Activated naive CD4-positive, alpha-beta T cell treated with anti-CD3 and anti-CD28 coated beads, Interleukin-2, amount 50 U/mL, for 24 hours (primary cell): ENCODE measurements around the gene EPO.

ENCODE experiments used
- H3K27ac Mint-ChIP-seq: one replicate; pipeline ENCODE4 v1.8.0; 2021; ENCODE audit warnings: mild to moderate bottlenecking, mixed read lengths
- H3K27me3 Mint-ChIP-seq: one replicate; pipeline ENCODE4 v1.8.0; 2021; ENCODE audit warnings: mixed read lengths
- H3K36me3 Mint-ChIP-seq: one replicate; pipeline ENCODE4 v1.8.0; 2021; ENCODE audit warnings: mixed read lengths
- H3K4me1 Mint-ChIP-seq: one replicate; pipeline ENCODE4 v1.8.0; 2021; ENCODE audit warnings: mixed read lengths
- H3K4me3 Mint-ChIP-seq: one replicate; pipeline ENCODE4 v1.8.0; 2021; ENCODE audit warnings: mild to moderate bottlenecking, mixed read lengths
- H3K9me3 Mint-ChIP-seq: one replicate; pipeline ENCODE4 v1.8.0; 2021; ENCODE audit warnings: mixed read lengths

The EPO gene

DNA sequence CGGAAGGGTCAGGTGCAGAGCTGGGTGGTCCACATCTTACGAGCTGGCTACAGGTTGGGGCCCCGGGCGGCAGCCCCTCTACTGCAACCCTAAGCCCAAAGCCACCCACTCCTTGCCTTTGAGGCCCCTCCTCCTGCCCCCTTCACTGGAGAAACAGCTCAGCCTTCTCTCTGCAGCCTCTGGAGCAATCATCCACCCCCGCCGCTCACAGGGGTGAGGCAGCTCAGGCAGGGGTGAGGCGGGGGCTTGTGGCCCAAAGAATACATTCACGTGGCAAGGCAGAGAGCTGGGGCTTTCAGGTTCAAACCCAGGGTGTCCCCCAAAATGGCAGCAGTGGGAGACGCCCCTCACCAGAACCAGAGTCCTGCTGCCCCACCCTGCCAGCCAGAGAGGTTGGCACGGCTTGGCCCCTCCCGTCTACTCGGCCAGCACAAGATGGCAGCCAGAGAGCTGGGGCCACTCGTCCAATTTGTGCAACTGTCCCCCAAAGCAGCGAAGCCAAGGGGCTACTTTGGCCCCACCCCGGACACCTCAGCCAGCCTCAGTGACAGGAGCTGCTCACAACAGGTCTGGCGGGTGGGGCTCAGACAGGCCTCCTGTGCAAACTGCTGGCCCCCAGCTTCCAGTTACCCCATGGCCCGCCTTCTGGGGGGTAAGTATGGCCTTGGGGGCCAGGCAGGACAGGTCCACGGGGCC lies 39.5 kb upstream of the EPO start:
- H3K4me1 Mint-ChIP-seq: peaks cover 44% of the 10 kb centered on the region
- H3K9me3 Mint-ChIP-seq: no peaks in the 10 kb centered on the region
- no peak overlapping the region for H3K4me3 Mint-ChIP-seq
- H3K36me3 Mint-ChIP-seq: no peaks in the 10 kb centered on the region
- H3K27me3 Mint-ChIP-seq: no peaks in the 10 kb centered on the region
- H3K27ac Mint-ChIP-seq: no peak overlapping the region

DNA sequence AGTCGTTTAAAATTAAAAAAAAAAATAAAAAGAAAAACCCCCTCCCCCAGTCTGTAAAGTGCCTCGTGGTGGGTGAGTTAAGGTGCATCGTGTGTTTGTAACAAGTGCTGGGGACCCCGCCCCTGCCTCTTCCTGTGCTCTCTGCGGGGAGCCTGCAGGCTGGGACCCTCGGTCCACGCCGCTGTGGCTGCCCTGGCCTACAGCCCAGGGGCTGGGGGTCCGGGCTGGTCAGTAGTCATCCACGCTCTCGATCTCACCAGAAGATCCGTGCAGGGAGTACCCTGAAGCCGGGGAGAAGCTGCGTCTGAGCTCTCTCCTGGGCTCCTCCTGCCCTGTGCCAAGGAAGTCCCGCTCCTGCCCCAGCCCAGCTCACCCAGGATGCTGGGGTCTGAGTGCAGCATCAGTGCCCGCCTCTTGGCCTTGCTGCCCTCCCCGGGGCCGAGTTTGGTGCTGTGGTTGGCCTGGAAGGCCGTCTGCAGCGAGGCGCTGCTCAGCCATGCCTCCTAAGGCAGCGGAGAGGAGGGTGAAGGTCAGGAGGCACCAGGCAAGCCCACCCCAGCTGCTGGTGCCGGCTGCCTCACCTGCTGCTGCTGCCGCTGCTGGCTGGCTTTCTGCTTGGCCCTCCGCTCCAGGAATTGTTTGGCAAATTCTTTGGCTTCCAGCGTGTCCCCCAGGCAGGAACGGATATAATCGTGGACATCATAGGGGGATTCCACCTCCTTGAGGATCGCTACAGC lies 38.6 kb upstream of the EPO start:
- Mint-ChIP-seq H3K4me1 (peaks cover 40% of the 10 kb centered on the region), H3K4me3 (no peak overlapping the region), H3K27me3 (no peaks in the 10 kb centered on the region), H3K9me3 (no peaks in the 10 kb centered on the region), H3K27ac (peak overlapping the region; percentile 23), H3K36me3 (no peaks in the 10 kb centered on the region)

DNA sequence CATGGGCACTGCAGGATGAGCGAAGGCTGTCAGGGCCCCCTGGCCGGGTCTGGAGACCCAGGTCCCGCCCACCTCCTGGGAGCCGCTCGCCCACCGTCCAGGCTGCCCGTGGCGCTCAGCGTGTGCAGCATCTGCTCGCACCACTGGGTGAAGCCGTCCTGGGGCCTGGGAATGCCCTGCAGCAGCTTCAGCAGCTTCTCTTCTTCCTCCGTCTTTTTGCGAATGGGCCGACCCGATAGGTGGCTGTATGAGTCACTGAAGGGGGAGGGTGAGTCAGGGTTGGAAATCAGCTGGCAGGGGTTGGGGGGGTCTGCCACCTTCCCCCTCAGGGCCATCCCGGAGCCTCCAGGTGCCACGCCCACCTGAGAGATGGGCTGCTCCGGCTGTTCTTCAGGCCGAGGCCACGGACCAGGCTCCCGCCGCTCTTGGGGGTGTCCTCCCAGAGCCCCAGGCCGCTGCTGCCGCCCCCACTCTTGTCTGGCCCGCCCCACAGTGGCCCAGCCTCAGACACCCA lies 38.0 kb upstream of the EPO start:
- Mint-ChIP-seq H3K9me3 (no peaks in the 10 kb centered on the region), H3K36me3 (no peaks in the 10 kb centered on the region), H3K27me3 (no peaks in the 10 kb centered on the region), H3K4me1 (peaks cover 35% of the 10 kb centered on the region), H3K27ac (no peak overlapping the region), H3K4me3 (no peak overlapping the region)

- no peaks in the 10 kb centered on the region for H3K36me3 Mint-ChIP-seq
- H3K4me1 Mint-ChIP-seq: peaks cover 27% of the 10 kb centered on the region
- H3K9me3 Mint-ChIP-seq: no peaks in the 10 kb centered on the region
- H3K27me3 Mint-ChIP-seq: no peaks in the 10 kb centered on the region
- no peak overlapping the region for H3K4me3 Mint-ChIP-seq
- no peak overlapping the region for H3K27ac Mint-ChIP-seq
Observed at GRCh38 chr7:100682991-100683658, 37.1 kb upstream of the EPO start.

DNA sequence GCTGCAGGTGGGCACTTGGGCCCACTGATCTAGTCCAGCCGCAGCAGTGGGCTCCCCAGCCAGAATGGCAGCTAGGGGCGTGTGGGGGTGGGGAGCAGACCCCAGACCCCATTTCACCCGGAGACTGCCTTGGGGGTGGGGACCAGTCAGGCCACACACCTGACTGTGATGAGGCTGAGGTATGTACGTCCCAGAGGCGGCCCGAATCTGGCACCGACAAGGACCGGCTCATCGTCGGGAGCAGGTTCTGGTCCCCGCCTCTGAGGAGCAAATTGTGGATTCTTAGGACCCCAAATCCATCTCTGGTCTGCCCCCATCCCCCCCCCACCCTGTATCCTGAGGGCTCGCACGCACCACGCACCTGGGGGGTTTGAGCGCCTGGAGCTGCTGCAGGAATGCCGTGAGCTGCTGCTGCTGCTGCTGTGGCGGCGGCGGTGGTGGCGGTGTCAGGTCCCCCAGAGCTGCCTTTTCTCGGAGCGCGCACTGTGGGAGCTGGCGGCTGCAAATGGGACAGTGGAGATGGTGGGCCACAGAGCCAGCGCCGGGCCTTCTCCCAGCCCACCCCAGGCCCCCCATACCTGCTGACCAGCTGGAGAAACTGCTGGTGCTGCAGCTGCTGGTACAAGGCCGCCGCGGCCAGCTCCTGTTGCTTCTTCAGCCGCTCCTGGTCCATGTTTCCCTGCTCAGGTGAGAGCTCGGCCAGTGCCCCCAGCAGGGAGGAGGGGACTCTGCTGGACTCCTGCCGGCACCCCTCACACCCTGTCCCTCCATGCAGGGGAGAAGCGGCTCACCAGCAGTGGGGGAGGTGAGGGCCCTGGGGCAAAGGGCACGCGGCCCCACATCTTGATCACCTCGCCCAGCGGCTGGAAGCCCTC lies 36.4 kb upstream of the EPO start:
- H3K4me3 Mint-ChIP-seq: no peak overlapping the region
- no peaks in the 10 kb centered on the region for H3K36me3 Mint-ChIP-seq
- H3K27me3 Mint-ChIP-seq: no peaks in the 10 kb centered on the region
- peaks cover 28% of the 10 kb centered on the region for H3K4me1 Mint-ChIP-seq
- no peaks in the 10 kb centered on the region for H3K9me3 Mint-ChIP-seq
- H3K27ac Mint-ChIP-seq: no peak overlapping the region

GRCh38 chr7:100684534-100685042 lies 35.7 kb upstream of the EPO start:
- H3K36me3 Mint-ChIP-seq: no peaks in the 10 kb centered on the region
- no peaks in the 10 kb centered on the region for H3K9me3 Mint-ChIP-seq
- no peak overlapping the region for H3K27ac Mint-ChIP-seq
- H3K4me1 Mint-ChIP-seq: peaks cover 27% of the 10 kb centered on the region
- no peaks in the 10 kb centered on the region for H3K27me3 Mint-ChIP-seq
- no peak overlapping the region for H3K4me3 Mint-ChIP-seq

- Mint-ChIP-seq H3K4me1 (peaks cover 27% of the 10 kb centered on the region), H3K4me3 (no peak overlapping the region), H3K27ac (no peak overlapping the region), H3K36me3 (no peaks in the 10 kb centered on the region), H3K27me3 (no peaks in the 10 kb centered on the region), H3K9me3 (no peaks in the 10 kb centered on the region)
Observed at GRCh38 chr7:100685049-100685605, 35.1 kb upstream of the EPO start.

DNA sequence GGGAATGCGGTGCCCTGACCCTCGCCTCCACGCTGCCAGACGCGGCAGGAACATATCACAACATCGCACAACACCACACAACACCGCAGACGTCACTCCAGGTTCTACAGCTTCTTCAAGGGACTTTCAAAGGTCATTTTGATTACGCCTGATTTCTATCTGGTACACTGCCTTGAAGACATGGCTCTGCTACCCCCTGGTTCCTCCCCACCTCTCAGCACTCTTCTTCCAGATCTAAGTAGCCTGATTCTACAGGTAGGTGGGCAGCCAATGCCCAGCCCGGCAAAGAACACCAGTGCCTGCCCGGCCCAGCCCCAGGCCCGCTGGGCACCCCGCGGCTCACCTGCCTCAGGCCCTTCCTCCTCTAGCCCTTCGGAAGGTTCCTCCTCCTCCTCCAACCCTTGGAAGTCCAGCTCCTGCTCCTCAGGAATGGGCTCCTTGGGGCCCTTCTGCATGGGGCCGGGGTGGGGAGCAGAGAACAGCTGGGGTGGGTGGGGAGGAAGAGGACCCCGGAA lies 34.6 kb upstream of the EPO start:
- peaks cover 24% of the 10 kb centered on the region for H3K4me1 Mint-ChIP-seq
- H3K9me3 Mint-ChIP-seq: no peaks in the 10 kb centered on the region
- H3K36me3 Mint-ChIP-seq: no peaks in the 10 kb centered on the region
- no peaks in the 10 kb centered on the region for H3K27me3 Mint-ChIP-seq
- H3K27ac Mint-ChIP-seq: no peak overlapping the region
- no peak overlapping the region for H3K4me3 Mint-ChIP-seq

GRCh38 chr7:100686201-100686821 lies 34.0 kb upstream of the EPO start:
- H3K4me3 Mint-ChIP-seq: no peak overlapping the region
- H3K36me3 Mint-ChIP-seq: no peaks in the 10 kb centered on the region
- H3K27me3 Mint-ChIP-seq: no peaks in the 10 kb centered on the region
- H3K27ac Mint-ChIP-seq: no peak overlapping the region
- peaks cover 24% of the 10 kb centered on the region for H3K4me1 Mint-ChIP-seq
- no peaks in the 10 kb centered on the region for H3K9me3 Mint-ChIP-seq

- no peaks in the 10 kb centered on the region for H3K27me3 Mint-ChIP-seq
- H3K4me1 Mint-ChIP-seq: peaks cover 24% of the 10 kb centered on the region
- H3K36me3 Mint-ChIP-seq: no peaks in the 10 kb centered on the region
- no peak overlapping the region for H3K27ac Mint-ChIP-seq
- no peak overlapping the region for H3K4me3 Mint-ChIP-seq
- H3K9me3 Mint-ChIP-seq: no peaks in the 10 kb centered on the region
Observed at GRCh38 chr7:100686822-100687211, 33.5 kb upstream of the EPO start.

GRCh38 chr7:100687261-100687660 lies 33.0 kb upstream of the EPO start:
- Mint-ChIP-seq H3K27me3 (no peaks in the 10 kb centered on the region), H3K36me3 (no peaks in the 10 kb centered on the region), H3K9me3 (no peaks in the 10 kb centered on the region), H3K4me3 (no peak overlapping the region), H3K27ac (no peak overlapping the region), H3K4me1 (peaks cover 24% of the 10 kb centered on the region)

DNA sequence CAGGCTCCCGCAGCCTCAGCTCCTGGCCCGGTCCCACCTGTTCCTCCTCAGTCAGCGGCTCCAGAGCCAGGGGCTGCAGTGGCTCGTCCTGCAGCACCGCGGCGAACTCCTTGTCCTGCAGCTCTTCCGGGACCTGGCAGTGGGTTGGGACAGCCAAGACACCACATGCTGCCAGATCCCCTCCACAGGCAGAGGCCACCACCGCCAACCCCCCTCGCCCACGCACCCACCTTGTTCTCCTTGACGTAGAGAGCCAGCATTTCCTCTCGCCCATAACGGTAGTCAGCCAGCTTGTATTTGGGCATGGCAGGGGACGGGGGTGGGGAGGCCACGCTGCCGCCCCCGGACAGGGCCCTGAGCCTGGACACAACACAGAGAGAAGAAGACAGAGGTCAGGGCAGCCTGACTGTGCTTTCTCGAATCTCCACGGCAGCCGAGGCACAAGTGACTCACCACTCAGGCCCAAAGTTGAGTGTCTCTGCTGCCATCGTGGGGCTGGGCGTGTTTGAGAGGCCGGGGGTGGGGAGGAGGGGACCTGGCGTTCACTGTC lies 32.4 kb upstream of the EPO start:
- no peak overlapping the region for H3K27ac Mint-ChIP-seq
- H3K9me3 Mint-ChIP-seq: no peaks in the 10 kb centered on the region
- H3K27me3 Mint-ChIP-seq: no peaks in the 10 kb centered on the region
- H3K36me3 Mint-ChIP-seq: no peaks in the 10 kb centered on the region
- peaks cover 29% of the 10 kb centered on the region for H3K4me1 Mint-ChIP-seq
- H3K4me3 Mint-ChIP-seq: no peak overlapping the region

- H3K27me3 Mint-ChIP-seq: no peaks in the 10 kb centered on the region
- H3K27ac Mint-ChIP-seq: no peak overlapping the region
- no peaks in the 10 kb centered on the region for H3K9me3 Mint-ChIP-seq
- H3K4me1 Mint-ChIP-seq: peaks cover 34% of the 10 kb centered on the region
- H3K4me3 Mint-ChIP-seq: peak overlapping the region; percentile 3
- H3K36me3 Mint-ChIP-seq: peaks cover 4% of the 10 kb centered on the region
Observed at GRCh38 chr7:100688326-100688860, 31.9 kb upstream of the EPO start.
